H1 (cell line): ENCODE data around the gene MT1B. TPM values are rescaled to one million over a fixed set of nuclear protein-coding genes. Genes with fewer than 3 reads are reported as not detected.

Experiments
- CTCF ChIA-PET: fragments of 300-600 bp; sonication (Branson Sonifier 250); formaldehyde crosslinking; loops from one replicate; lab custom pipeline; 2021; ENCODE audit not compliant: partially characterized antibody; lab: Charles Lee
- POLR2A ChIA-PET: fragments of 300-600 bp; sonication (Branson Sonifier 250); formaldehyde crosslinking; loops from one replicate; lab custom pipeline; 2021; ENCODE audit warnings: inconsistent platforms; ENCODE audit not compliant: partially characterized antibody; lab: Charles Lee
- DNase-seq, 2 experiments: peaks; one replicate each; pipeline versions ENCODE4 v3.0.0 to v3.0.0-alpha.2; 2010 to 2022; ENCODE audit warnings: low spot score in 2 of 2, low read depth in 1 of 2, mixed read lengths in 1 of 2
- FAIRE-seq: peaks from 2 replicates; lab custom pipeline; 2011; peaks lifted over from hg19 to GRCh38; lab: Jason Lieb, UNC
- H2AFZ ChIP-seq: 2 replicates; pipeline ENCODE4 v1.8.1; 2012; ENCODE audit warnings: low read length, inconsistent platforms
- H2AK5ac ChIP-seq: 2 replicates; pipeline ENCODE4 v1.6.1; 2013; ENCODE audit warnings: low read depth, low read length
- H2BK120ac ChIP-seq: replicated peaks from 2 replicates; pipeline ENCODE3; 2013; ENCODE audit warnings: low read depth, low read length, inconsistent platforms
- H2BK12ac ChIP-seq: 2 replicates; pipeline ENCODE4 v1.6.1; 2013; ENCODE audit warnings: low read depth, low read length
- H2BK15ac ChIP-seq: 2 replicates; pipeline ENCODE4 v1.6.1; 2013; ENCODE audit warnings: low read length
- H2BK20ac ChIP-seq: 2 replicates; pipeline ENCODE4 v1.6.1; 2013; ENCODE audit warnings: low read length
- H2BK5ac ChIP-seq: 2 replicates; pipeline ENCODE4 v1.6.1; 2013; ENCODE audit warnings: low read depth, low read length
- H3K14ac ChIP-seq: 2 replicates; pipeline ENCODE4 v1.6.1; 2013; ENCODE audit warnings: inconsistent platforms; ENCODE audit not compliant: insufficient read length
- H3K18ac ChIP-seq: 2 replicates; pipeline ENCODE4 v1.6.1; 2013; ENCODE audit warnings: low read length; ENCODE audit errors: extremely low read depth
- H3K23ac ChIP-seq: 2 replicates; pipeline ENCODE4 v1.6.1; 2013; ENCODE audit warnings: inconsistent platforms; ENCODE audit not compliant: insufficient read length
- H3K23me2 ChIP-seq: 2 replicates; pipeline ENCODE4 v1.6.1; 2013; ENCODE audit warnings: low read depth, low read length
- H3K27ac ChIP-seq: 2 replicates; pipeline ENCODE4 v1.6.1; 2011; ENCODE audit warnings: low read depth, low read length, inconsistent platforms
- H3K27me3 ChIP-seq, 4 experiments: replicated peaks in 1 of 4; 1 replicate in 1 of 4; 2 replicates in 3 of 4; pipeline versions ENCODE4 v1.6.1 to v1.8.1; 2011 to 2013; ENCODE audit warnings: low read length in 3 of 4, mild to moderate bottlenecking in 3 of 4, inconsistent platforms in 2 of 4, mixed read lengths in 2 of 4, moderate library complexity in 1 of 4; ENCODE audit not compliant: control insufficient read depth in 3 of 4, insufficient read depth in 3 of 4; ENCODE audit errors: extremely low read depth in 1 of 4
- H3K36me3 ChIP-seq, 4 experiments: 2 replicates each; pipeline versions ENCODE4 v1.6.1 to v1.8.1; 2011 to 2013; ENCODE audit warnings: mild to moderate bottlenecking in 4 of 4, low read length in 3 of 4, moderate library complexity in 2 of 4, control low read depth in 1 of 4, inconsistent platforms in 1 of 4; ENCODE audit not compliant: insufficient read depth in 4 of 4, control insufficient read depth in 2 of 4
- H3K4ac ChIP-seq: replicated peaks from 2 replicates; pipeline ENCODE3; 2013; ENCODE audit warnings: low read length, low read depth, mixed read lengths, inconsistent platforms; ENCODE audit not compliant: insufficient read length
- H3K4me1 ChIP-seq, 4 experiments: replicated peaks in 1 of 4; 1 replicate in 1 of 4; 2 replicates in 3 of 4; pipeline versions ENCODE4 v1.6.1 to v1.8.1; 2011 to 2013; ENCODE audit warnings: low read length in 3 of 4, inconsistent platforms in 2 of 4, mixed read lengths in 1 of 4; ENCODE audit not compliant: insufficient read depth in 4 of 4, control insufficient read depth in 3 of 4
- H3K4me2 ChIP-seq, 2 experiments: 2 replicates each; pipeline versions ENCODE4 v1.6.1 to v1.8.1; 2011 to 2013; ENCODE audit warnings: low read depth in 2 of 2, low read length in 2 of 2, control low read depth in 1 of 2, inconsistent platforms in 1 of 2, mild to moderate bottlenecking in 1 of 2; ENCODE audit not compliant: insufficient read depth in 1 of 2
- H3K4me3 ChIP-seq, 4 experiments: fragments of 200-600, 300-600 bp in 1 of 4; sonication (generic), shearing (Covaris generic), sonication (Bioruptor Twin) in 1 of 4; 2 replicates each; pipeline versions ENCODE4 v1.5.1 to v1.8.1; 2011 to 2016; ENCODE audit warnings: low read length in 4 of 4, low read depth in 3 of 4, control low read depth in 2 of 4, inconsistent platforms in 2 of 4, mild to moderate bottlenecking in 2 of 4, mixed read lengths in 1 of 4, moderate library complexity in 1 of 4; ENCODE audit not compliant: insufficient read depth in 2 of 4; ENCODE audit errors: extremely low read depth in 1 of 4
- H3K56ac ChIP-seq: replicated peaks from 2 replicates; pipeline ENCODE3; 2013; ENCODE audit warnings: low read depth, mild to moderate bottlenecking, mixed read lengths, low read length, inconsistent platforms; ENCODE audit not compliant: insufficient read length
- H3K79me1 ChIP-seq: 2 replicates; pipeline ENCODE4 v1.6.1; 2013; ENCODE audit warnings: low read depth, low read length, control low read depth
- H3K79me2 ChIP-seq, 2 experiments: 2 replicates each; pipeline versions ENCODE4 v1.6.1 to v1.8.1; 2012 to 2013; ENCODE audit warnings: low read length in 2 of 2, mild to moderate bottlenecking in 2 of 2, inconsistent platforms in 1 of 2; ENCODE audit not compliant: insufficient read depth in 2 of 2, control insufficient read depth in 1 of 2
- H3K9ac ChIP-seq, 4 experiments: replicated peaks in 1 of 4; 1 replicate in 1 of 4; 2 replicates in 3 of 4; pipeline versions ENCODE4 v1.6.1 to v1.8.1; 2011 to 2013; ENCODE audit warnings: low read depth in 3 of 4, low read length in 3 of 4, control low read depth in 2 of 4, mild to moderate bottlenecking in 2 of 4, moderate library complexity in 2 of 4, inconsistent platforms in 1 of 4; ENCODE audit errors: extremely low read depth in 1 of 4
- H3K9me3 ChIP-seq, 2 experiments: 2 replicates each; pipeline versions ENCODE4 v1.6.1 to v1.8.1; 2012 to 2013; ENCODE audit warnings: mild to moderate bottlenecking in 2 of 2, moderate library complexity in 2 of 2, control low read depth in 1 of 2, inconsistent platforms in 1 of 2, low read depth in 1 of 2, low read length in 1 of 2, mixed read lengths in 1 of 2; ENCODE audit not compliant: insufficient read depth in 2 of 2
- H4K20me1 ChIP-seq, 2 experiments: replicated peaks in 1 of 2; 2 replicates each; pipeline versions ENCODE3 to v1.8.1; 2011 to 2013; ENCODE audit warnings: inconsistent platforms in 2 of 2, low read length in 2 of 2, mild to moderate bottlenecking in 1 of 2; ENCODE audit not compliant: insufficient read depth in 2 of 2, control insufficient read depth in 1 of 2
- H4K5ac ChIP-seq: 2 replicates; pipeline ENCODE4 v1.6.1; 2013; ENCODE audit warnings: low read length, low read depth, mixed read lengths, inconsistent platforms; ENCODE audit not compliant: insufficient read length
- H4K8ac ChIP-seq: 2 replicates; pipeline ENCODE4 v1.8.0; 2013; ENCODE audit warnings: mild to moderate bottlenecking, moderate library complexity, low read length, inconsistent platforms; ENCODE audit not compliant: insufficient read depth; ENCODE audit errors: extremely low read depth
- H4K91ac ChIP-seq: replicated peaks from 2 replicates; pipeline ENCODE3; 2013; ENCODE audit warnings: low read length, mixed read lengths, inconsistent platforms; ENCODE audit not compliant: insufficient read length
- CHD1 ChIP-seq: IDR thresholded peaks from 2 replicates; pipeline ENCODE4 v1.6.1; 2012; ENCODE audit warnings: low read depth, low read length, improper control_type of control experiment
- EP300 ChIP-seq, 2 experiments: IDR thresholded peaks; 1 replicate in 1 of 2; 2 replicates in 1 of 2; pipeline ENCODE4 v1.6.1; 2011 to 2012; ENCODE audit warnings: low read depth in 2 of 2, low read length in 2 of 2, mild to moderate bottlenecking in 2 of 2, borderline replicate concordance in 1 of 2, inconsistent platforms in 1 of 2, moderate library complexity in 1 of 2
- HDAC2 ChIP-seq, 2 experiments: fragments of 300-600 bp in 1 of 2; sonication (generic) in 1 of 2; IDR thresholded peaks; 2 replicates each; pipeline ENCODE4 v1.6.1; 2011 to 2012; ENCODE audit warnings: low read depth in 2 of 2, low read length in 2 of 2, mild to moderate bottlenecking in 2 of 2, moderate library complexity in 2 of 2, borderline replicate concordance in 1 of 2, inconsistent platforms in 1 of 2
- KDM4A ChIP-seq: IDR thresholded peaks from one replicate; pipeline ENCODE4 v1.7.1; 2012; ENCODE audit warnings: low read depth, mild to moderate bottlenecking, moderate library complexity, low read length, inconsistent platforms; ENCODE audit not compliant: severe bottlenecking
- MAFK ChIP-seq: IDR thresholded peaks from 2 replicates; pipeline ENCODE4 v1.6.1; 2012; ENCODE audit warnings: low read depth, mild to moderate bottlenecking, improper control_type of control experiment, low read length
- NANOG ChIP-seq: IDR thresholded peaks from 2 replicates; pipeline ENCODE4 v1.6.1; 2011; ENCODE audit warnings: low read length, low read depth, mild to moderate bottlenecking, inconsistent platforms; ENCODE audit not compliant: insufficient read depth, poor library complexity, severe bottlenecking
- NRF1 ChIP-seq: IDR thresholded peaks from 2 replicates; pipeline ENCODE4 v1.6.1; 2011; ENCODE audit warnings: mild to moderate bottlenecking, low read depth, low read length, improper control_type of control experiment
- RBBP5 ChIP-seq: IDR thresholded peaks from 2 replicates; pipeline ENCODE4 v1.7.1; 2012; ENCODE audit warnings: low read depth, mild to moderate bottlenecking, inconsistent platforms, low read length, moderate library complexity, borderline replicate concordance
- RNF2 ChIP-seq: fragments of 200-900, 300-1000 bp; sonication (generic); IDR thresholded peaks from 2 replicates; pipeline ENCODE4 v1.7.1; 2016; ENCODE audit warnings: borderline replicate concordance, low read depth, mild to moderate bottlenecking, antibody characterized with exemption, low read length; ENCODE audit not compliant: poor library complexity, severe bottlenecking; ENCODE audit errors: missing control alignments
- SIX5 ChIP-seq: IDR thresholded peaks from 2 replicates; pipeline ENCODE4 v1.6.1; 2011; ENCODE audit warnings: mild to moderate bottlenecking, low read depth, low read length
- ZNF274 ChIP-seq: IDR thresholded peaks from 2 replicates; pipeline ENCODE4 v1.7.0; 2012; ENCODE audit warnings: low read length, borderline replicate concordance; ENCODE audit errors: extremely low read depth
- WGBS, 2 experiments: shearing (Covaris generic) in 1 of 2; methylation state at CpG; one replicate each; pipeline versions ENCODE4 v1.1.6 to v1.1.7; 2013 to 2015; ENCODE audit warnings: low lambda C conversion rate in 2 of 2, mixed read lengths in 2 of 2, inconsistent platforms in 1 of 2, low coverage in 1 of 2, missing lambda C conversion rate in 1 of 2; ENCODE audit not compliant: insufficient replicate concordance in 2 of 2, insufficient coverage in 1 of 2, insufficient read length in 1 of 2; ENCODE audit errors: extremely low coverage in 1 of 2, missing lambda C conversion rate in 1 of 2; 5-methylcytosine and 5-hydroxymethylcytosine counted together
- polyA plus RNA-seq, 7 experiments: library from polyadenylated mRNA; depleted of rRNA in 3 of 7; stranded (reverse) in 5 of 7; unstranded in 2 of 7; fragments of >200 nt in 5 of 7; fragments of 200-250 nt in 2 of 7; gene quantifications; 1 replicate in 5 of 7; 2 replicates in 1 of 7; 4 replicates in 1 of 7; pipeline versions ENCODE4 v1.2.1 to v1.2.3, GENCODE V29; 2011 to 2013; ENCODE audit warnings: missing spikeins in 2 of 7, mixed read lengths in 2 of 7
- total RNA-seq: library from RNA; stranded (reverse); fragmentation: NEBNext Ultra II Directional; extraction: Animal tissue kit (Norgen Biotek cat#: 25700); gene quantifications from 2 replicates; pipeline ENCODE4 v1.2.1, GENCODE V29; 2021
- TF ChIP-seq, protein P1 (sequence below): IDR thresholded peaks from 2 replicates; pipeline ENCODE4 v1.6.1; 2011; ENCODE audit warnings: low read depth, mild to moderate bottlenecking, low read length; ENCODE audit not compliant: insufficient read depth

Gene MT1B
- total and polyA plus RNA-seq, 2 of the 8 experiments (the other 6 are each of a cell fraction or from before 2014, with no cell fraction given), result not detected

DNA sequence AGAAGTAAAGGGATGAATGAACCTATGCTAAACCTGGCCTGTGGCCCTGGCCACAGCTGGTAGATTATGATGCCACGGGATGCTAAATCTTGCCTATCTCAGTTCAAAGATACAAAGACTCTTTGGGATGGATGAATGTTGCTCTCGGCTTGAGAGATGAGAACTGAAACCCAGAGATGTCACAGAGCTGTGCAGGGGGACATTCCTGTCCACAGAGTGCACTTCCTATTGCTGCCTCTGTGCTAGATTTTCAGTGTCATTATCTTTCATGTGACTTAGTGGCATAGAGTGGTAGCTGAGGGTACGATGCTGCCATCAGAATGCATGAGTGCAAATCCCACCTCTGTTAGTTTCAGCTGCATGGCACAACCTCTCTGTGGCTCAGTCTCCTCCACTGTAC lies 21.6 kb upstream of the MT1B start:
- WGBS, 2 experiments, result 80% methylated on average over 3 of the region's 3 CpGs; no CpG with 5 or more reads in 1 of the 2 experiments
- TF ChIP-seq NANOG (no peak), CHD1 (no peak), EP300 (IDR thresholded peaks at IDR 0.05; ENCODE audit: borderline replicate concordance in 1 of 2, low read depth in 2 of 2, low read length in 2 of 2) (no peak), RNF2 (no peak), ZNF274 (no peak), MAFK (no peak), SIX5 (no peak), KDM4A (no peak), HDAC2 (IDR thresholded peaks at IDR 0.05; ENCODE audit: borderline replicate concordance in 1 of 2, low read depth in 2 of 2, low read length in 2 of 2) (no peak), RBBP5 (no peak), NRF1 (no peak)
- TF ChIP-seq, protein P1, sequence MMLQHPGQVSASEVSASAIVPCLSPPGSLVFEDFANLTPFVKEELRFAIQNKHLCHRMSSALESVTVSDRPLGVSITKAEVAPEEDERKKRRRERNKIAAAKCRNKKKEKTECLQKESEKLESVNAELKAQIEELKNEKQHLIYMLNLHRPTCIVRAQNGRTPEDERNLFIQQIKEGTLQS, result no peak

More for the DNA sequence above, 21.6 kb upstream of the MT1B start:
- Histone ChIP-seq H3K27ac (no peak overlapping the region), H3K18ac (no peak overlapping the region), H2BK20ac (no peak overlapping the region), H3K4me3 (no peak overlapping the region), H3K56ac (no peak overlapping the region), H4K5ac (no peak overlapping the region), H4K20me1 (peaks cover 8 to 22% of the 10 kb centered on the region in 2 experiments), H3K14ac (no peak overlapping the region), H2BK15ac (no peak overlapping the region), H3K79me2 (no peaks in the 10 kb centered on the region), H3K9me3 (no peaks in the 10 kb centered on the region), H2BK12ac (no peak overlapping the region), H3K36me3 (no peaks in the 10 kb centered on the region; a peak in 1 of 8 replicates), H3K4me1 (peaks cover 0 to 20% (median 14%) of the 10 kb centered on the region in 4 experiments; a peak in 6 of 7 replicates), H3K23me2 (peaks cover 7% of the 10 kb centered on the region; the same call in 1 of the 2 replicates), H2BK120ac (no peak overlapping the region), H2AK5ac (no peak overlapping the region), H2AFZ (no peak overlapping the region), H3K4ac (no peak overlapping the region), H3K27me3 (peaks cover 88 to 98% (median 96%) of the 10 kb centered on the region in 4 experiments), H3K9ac (no peak overlapping the region), H2BK5ac (no peak overlapping the region), H3K79me1 (no peaks in the 10 kb centered on the region), H4K91ac (no peak overlapping the region), H3K23ac (no peak overlapping the region), H3K4me2 (no peak overlapping the region), H4K8ac (no peak overlapping the region)
- FAIRE-seq, result no peak
- no peak for DNase-seq
- ChIA-PET CTCF (interaction anchor here (0.9 to 3.1 kb wide), 8 partner anchors 10 to 71 kb away, joined by 3 to 12 read pairs (median 6); no protein-coding TSS in a partner anchor), POLR2A (interaction anchor here (0.8 to 1.8 kb wide), 6 partner anchors 11 to 55 kb away, joined by 3 to 6 read pairs (median 4); partner anchors contain the start of gene MT1X)
